OCI-LY1 (cell line): ENCODE measurements around the gene LRRC63.
"Not testable (repeated sequence)": the region's sequence is repeated elsewhere in the genome, so short reads cannot be mapped to it uniquely, and the experiment has no call there.

Experiments
- H2AFZ ChIP-seq: fragments of 200-600 bp; sonication (generic), shearing (Covaris generic); 2 replicates; pipeline ENCODE4 v1.6.0; 2014; ENCODE audit warnings: antibody characterized with exemption, mild to moderate bottlenecking, low read length
- H3F3A ChIP-seq: fragments of 200-600 bp; sonication (generic), shearing (Covaris generic); 2 replicates; pipeline ENCODE4 v1.6.0; 2014; ENCODE audit warnings: mild to moderate bottlenecking, antibody characterized with exemption, low read length, moderate library complexity; ENCODE audit not compliant: insufficient read depth
- H3K27ac ChIP-seq: fragments of 200-600 bp; sonication (generic); 2 replicates; pipeline ENCODE4 v1.5.1; 2014; ENCODE audit warnings: low read length, mixed run types, mild to moderate bottlenecking, low read depth; ENCODE audit not compliant: poor library complexity, severe bottlenecking
- H3K27me3 ChIP-seq: fragments of 200-600 bp; sonication (generic); 2 replicates; pipeline ENCODE4 v1.6.0; 2014; ENCODE audit warnings: antibody characterized with exemption, mild to moderate bottlenecking, low read length, moderate library complexity; ENCODE audit not compliant: insufficient read depth
- H3K36me3 ChIP-seq: fragments of 200-600 bp; sonication (generic); 2 replicates; pipeline ENCODE4 v1.6.1; 2014; ENCODE audit warnings: mild to moderate bottlenecking, antibody characterized with exemption, low read length, moderate library complexity, mixed read lengths; ENCODE audit not compliant: insufficient read depth
- H3K4me1 ChIP-seq: fragments of 200-600 bp; sonication (generic); 2 replicates; pipeline ENCODE4 v1.5.1; 2014; ENCODE audit warnings: mild to moderate bottlenecking, low read length, moderate library complexity; ENCODE audit not compliant: insufficient read depth, severe bottlenecking
- H3K4me2 ChIP-seq: fragments of 200-600 bp; sonication (generic), shearing (Covaris generic); 2 replicates; pipeline ENCODE4 v1.6.1; 2014; ENCODE audit warnings: low read length
- H3K4me3 ChIP-seq: fragments of 200-600 bp; sonication (generic); 2 replicates; pipeline ENCODE4 v1.5.1; 2014; ENCODE audit warnings: low read length, low read depth, mild to moderate bottlenecking, mixed read lengths; ENCODE audit not compliant: poor library complexity, severe bottlenecking
- H3K79me2 ChIP-seq: fragments of 200-600 bp; shearing (Covaris generic); 2 replicates; pipeline ENCODE4 v1.6.1; 2016; ENCODE audit warnings: mixed run types, low read length, mixed read lengths; ENCODE audit not compliant: insufficient read depth
- H3K9ac ChIP-seq: fragments of 200-600 bp; sonication (generic), shearing (Covaris generic); 2 replicates; pipeline ENCODE4 v1.6.1; 2014; ENCODE audit warnings: mild to moderate bottlenecking, low read length, mixed read lengths
- H3K9me2 ChIP-seq: fragments of 200-600 bp; sonication (generic), shearing (Covaris generic); 2 replicates; pipeline ENCODE4 v1.6.1; 2014; ENCODE audit warnings: low read depth, mild to moderate bottlenecking, low read length, mixed read lengths
- H3K9me3 ChIP-seq: fragments of 200-600 bp; shearing (Covaris generic); 2 replicates; pipeline ENCODE4 v1.6.1; 2014; ENCODE audit warnings: low read length, mixed read lengths
- H4K20me1 ChIP-seq: fragments of 200-600 bp; sonication (generic), shearing (Covaris generic); 2 replicates; pipeline ENCODE4 v1.6.0; 2016; ENCODE audit warnings: mild to moderate bottlenecking, low read length; ENCODE audit not compliant: insufficient read depth
- EZH2 ChIP-seq: fragments of 200-600 bp; sonication (generic), shearing (Covaris generic); IDR thresholded peaks from 2 replicates; pipeline ENCODE4 v1.8.0; 2017; ENCODE audit warnings: borderline replicate concordance, mixed run types, mild to moderate bottlenecking, antibody characterized with exemption, low read length, moderate library complexity, mixed read lengths
- TF ChIP-seq, protein P1 (sequence below): fragments of 200-600 bp; sonication (generic), shearing (Covaris generic); IDR thresholded peaks from 2 replicates; pipeline ENCODE4 v1.5.1; 2017; ENCODE audit warnings: mild to moderate bottlenecking, antibody characterized with exemption, low read length, moderate library complexity, mixed read lengths

Gene LRRC63, protein sequence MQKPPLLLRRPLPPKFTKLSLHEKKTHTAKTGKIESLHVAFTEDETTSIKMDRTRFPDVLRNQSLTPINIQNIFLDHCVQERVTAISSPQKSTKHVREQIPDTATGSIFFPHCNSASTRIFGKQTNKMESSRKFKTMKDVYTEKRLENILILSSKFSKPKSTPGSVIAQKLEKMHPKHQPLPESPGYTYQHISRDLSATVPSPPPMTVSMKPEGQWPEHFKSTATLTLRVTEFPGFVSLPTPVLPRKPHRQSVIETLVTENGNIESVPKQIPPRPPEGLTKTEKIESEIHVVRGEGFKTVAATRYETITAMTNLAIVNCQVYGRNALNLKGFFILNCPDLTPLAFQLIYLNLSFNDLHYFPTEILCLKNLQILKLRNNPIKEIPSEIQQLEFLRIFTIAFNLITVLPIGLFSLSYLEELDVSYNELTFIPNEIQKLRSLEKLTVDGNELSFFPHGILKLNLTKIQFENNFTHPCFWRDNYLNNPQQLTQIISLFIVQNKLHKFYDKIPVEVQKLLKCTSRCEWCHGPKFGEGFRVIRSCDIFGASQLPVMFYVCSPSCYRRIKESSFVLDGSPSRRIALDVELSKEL

DNA sequence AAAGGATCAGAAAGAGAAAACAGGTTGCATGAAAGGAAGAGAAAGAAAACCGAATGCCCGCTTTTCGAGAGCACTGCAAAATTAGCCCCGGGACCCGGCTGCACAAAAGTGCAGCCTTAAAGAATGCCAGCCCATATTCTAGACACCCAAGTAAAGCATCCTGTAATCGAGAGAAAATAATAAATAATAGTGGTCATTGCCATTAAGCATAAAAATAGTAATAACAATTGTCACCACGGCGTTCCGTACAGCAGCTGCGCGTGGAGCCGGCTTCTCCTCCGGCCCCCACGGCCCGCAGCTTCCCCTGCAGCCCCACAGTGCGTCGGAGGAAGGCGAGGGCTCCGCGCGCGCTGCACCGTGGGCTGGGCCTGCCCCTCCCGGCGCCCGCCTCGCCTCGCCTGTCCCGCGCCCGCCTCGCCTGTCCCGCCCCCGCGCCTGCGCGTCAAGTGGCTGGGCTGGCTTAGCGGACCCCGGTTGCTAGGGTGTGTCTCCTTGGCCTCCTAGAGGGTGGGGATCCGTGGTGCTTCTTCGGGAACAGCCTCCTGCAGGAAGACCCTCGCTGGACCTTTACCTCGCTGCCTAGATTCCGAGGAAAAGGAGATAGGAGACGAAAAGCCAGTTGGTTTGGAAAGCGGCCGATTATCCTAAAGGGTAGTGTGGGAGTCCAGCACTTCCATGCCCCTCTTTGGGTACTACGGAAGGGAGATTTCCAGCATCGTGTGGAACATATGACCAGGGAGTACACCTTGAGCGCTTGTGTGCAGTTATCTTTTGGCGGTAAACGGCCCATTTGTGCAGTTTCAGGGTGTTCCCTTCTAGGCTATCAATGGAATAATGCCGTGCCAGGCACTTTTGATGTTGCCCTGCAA is at the start of gene LRRC63:
Gene LRRC63, plus strand, starts transcription at position 446 of the 869 bp plus-strand sequence. CDS start 1,107 bp downstream, outside the sequence.
- Histone ChIP-seq H3K36me3 (no peaks in the 10 kb centered on the region), H3K79me2 (no peaks in the 10 kb centered on the region), H3K27ac (no peak within 1 kb of the TSS), H3K9ac (peak within 1 kb of the TSS; percentile 40; the same call in 1 of the 2 replicates), H3K9me3 (no peaks in the 10 kb centered on the region), H3K4me3 (peak within 1 kb of the TSS; percentile 53), H3K27me3 (no peaks in the 10 kb centered on the region), H3F3A (no peaks in the 10 kb centered on the region), H2AFZ (0 out of 2 replicates have a peak within 1 kb of the TSS, but pooled peaks have one; percentile 32), H3K4me2 (peak within 1 kb of the TSS; percentile 81), H4K20me1 (no peaks in the 10 kb centered on the region), H3K9me2 (no peaks in the 10 kb centered on the region), H3K4me1 (peaks cover 14% of the 10 kb centered on the region)
- TF ChIP-seq, protein P1, sequence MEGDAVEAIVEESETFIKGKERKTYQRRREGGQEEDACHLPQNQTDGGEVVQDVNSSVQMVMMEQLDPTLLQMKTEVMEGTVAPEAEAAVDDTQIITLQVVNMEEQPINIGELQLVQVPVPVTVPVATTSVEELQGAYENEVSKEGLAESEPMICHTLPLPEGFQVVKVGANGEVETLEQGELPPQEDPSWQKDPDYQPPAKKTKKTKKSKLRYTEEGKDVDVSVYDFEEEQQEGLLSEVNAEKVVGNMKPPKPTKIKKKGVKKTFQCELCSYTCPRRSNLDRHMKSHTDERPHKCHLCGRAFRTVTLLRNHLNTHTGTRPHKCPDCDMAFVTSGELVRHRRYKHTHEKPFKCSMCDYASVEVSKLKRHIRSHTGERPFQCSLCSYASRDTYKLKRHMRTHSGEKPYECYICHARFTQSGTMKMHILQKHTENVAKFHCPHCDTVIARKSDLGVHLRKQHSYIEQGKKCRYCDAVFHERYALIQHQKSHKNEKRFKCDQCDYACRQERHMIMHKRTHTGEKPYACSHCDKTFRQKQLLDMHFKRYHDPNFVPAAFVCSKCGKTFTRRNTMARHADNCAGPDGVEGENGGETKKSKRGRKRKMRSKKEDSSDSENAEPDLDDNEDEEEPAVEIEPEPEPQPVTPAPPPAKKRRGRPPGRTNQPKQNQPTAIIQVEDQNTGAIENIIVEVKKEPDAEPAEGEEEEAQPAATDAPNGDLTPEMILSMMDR: no peak
- no peak for TF ChIP-seq EZH2

DNA sequence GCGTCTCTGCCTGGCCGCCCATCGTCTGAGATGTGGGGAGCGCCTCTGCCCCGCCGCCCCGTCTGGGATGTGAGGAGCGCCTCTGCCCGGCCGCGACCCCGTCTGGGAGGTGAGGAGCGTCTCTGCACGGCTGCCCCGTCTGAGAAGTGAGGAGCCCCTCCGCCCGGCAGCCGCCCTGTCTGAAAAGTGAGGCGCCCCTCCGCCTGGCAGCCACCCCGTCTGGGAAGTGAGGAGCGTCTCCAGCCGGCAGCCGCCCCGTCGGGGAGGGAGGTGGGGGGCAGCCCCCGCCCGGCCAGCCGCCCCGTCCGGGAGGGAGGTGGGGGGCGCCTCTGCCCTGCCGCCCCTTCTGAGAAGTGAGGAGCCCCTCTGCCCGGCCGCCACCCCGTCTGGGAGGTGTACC is 49.0 kb upstream of the LRRC63 start:
- H3K79me2 ChIP-seq: peaks cover 73% of the 10 kb centered on the region
- H3K4me2 ChIP-seq, H2AFZ ChIP-seq, H4K20me1 ChIP-seq, H3K9ac ChIP-seq, H3K4me3 ChIP-seq, H3K27me3 ChIP-seq, H3K27ac ChIP-seq, H3K9me3 ChIP-seq, H3F3A ChIP-seq, H3K9me2 ChIP-seq: not testable (repeated sequence)
- peaks cover 66% of the 10 kb centered on the region for H3K36me3 ChIP-seq
- peaks cover 41% of the 10 kb centered on the region for H3K4me1 ChIP-seq

DNA sequence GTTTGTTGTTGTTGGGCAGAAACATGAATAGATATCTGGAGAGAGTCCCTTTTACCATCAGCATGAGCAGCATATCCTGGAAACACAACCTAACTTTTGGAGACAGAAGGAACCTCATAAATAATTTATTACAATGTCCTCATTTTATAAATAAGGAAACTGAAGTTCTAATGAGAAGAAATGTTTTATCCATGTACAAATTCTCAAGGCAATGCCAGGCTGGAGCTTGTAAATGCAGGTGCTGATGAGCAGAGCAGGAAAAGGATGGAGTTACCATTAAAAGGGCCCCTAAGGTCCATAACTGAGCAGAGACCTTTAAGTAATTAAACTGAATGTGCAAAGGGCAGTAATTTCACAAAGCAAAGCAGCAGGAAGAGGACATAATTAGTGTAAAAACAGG is 47.1 kb upstream of the LRRC63 start:
- H3K4me3 ChIP-seq: no peak overlapping the region
- H3K9me2 ChIP-seq: no peaks in the 10 kb centered on the region
- no peak overlapping the region for H3K4me2 ChIP-seq
- no peaks in the 10 kb centered on the region for H3K27me3 ChIP-seq
- peaks cover 9% of the 10 kb centered on the region; the same call in 1 of the 2 replicates for H4K20me1 ChIP-seq
- peaks cover 4% of the 10 kb centered on the region; the same call in 1 of the 2 replicates for H3F3A ChIP-seq
- H3K9ac ChIP-seq: no peak overlapping the region
- no peaks in the 10 kb centered on the region for H3K9me3 ChIP-seq
- no peak overlapping the region for H2AFZ ChIP-seq
- no peak for TF ChIP-seq EZH2
- TF ChIP-seq, protein P1: no peak
- H3K36me3 ChIP-seq: peaks cover 60% of the 10 kb centered on the region
- peaks cover 60% of the 10 kb centered on the region for H3K4me1 ChIP-seq
- H3K79me2 ChIP-seq: peaks cover 87% of the 10 kb centered on the region
- H3K27ac ChIP-seq: no peak overlapping the region
